ENCODE data around the gene PLLP.

The PLLP gene, protein sequence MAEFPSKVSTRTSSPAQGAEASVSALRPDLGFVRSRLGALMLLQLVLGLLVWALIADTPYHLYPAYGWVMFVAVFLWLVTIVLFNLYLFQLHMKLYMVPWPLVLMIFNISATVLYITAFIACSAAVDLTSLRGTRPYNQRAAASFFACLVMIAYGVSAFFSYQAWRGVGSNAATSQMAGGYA

GRCh38 chr16:57284209-57284951 is at the start of gene PLLP:
Gene PLLP, minus strand, starts transcription at chr16:57284672. Its CDS starts 132 bp downstream, at chr16:57284540.
- DNase-seq (ENCODE audit: low spot score), result peak; percentile 79

DNA sequence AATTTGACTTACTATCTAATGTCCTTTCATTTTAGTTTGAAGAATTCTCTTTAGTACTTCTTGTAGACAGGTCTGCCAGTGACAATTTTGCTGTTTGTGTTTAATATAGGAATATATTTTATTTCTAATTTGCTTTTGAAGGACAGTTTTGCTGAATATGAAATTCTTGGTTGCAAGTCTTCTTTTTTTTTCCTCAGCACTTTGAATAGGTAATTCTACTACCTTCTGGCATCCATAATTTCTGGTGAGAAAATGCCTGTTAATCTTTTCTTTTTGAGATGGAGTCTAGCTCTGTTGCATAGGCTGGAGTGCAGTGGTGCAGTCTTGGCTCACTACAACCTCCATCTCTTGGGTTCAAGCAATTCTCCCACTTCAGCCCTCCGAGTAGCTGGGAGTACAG is 48.9 kb upstream of the PLLP start:
- DNase-seq (ENCODE audit: low spot score), result no peak

DNA sequence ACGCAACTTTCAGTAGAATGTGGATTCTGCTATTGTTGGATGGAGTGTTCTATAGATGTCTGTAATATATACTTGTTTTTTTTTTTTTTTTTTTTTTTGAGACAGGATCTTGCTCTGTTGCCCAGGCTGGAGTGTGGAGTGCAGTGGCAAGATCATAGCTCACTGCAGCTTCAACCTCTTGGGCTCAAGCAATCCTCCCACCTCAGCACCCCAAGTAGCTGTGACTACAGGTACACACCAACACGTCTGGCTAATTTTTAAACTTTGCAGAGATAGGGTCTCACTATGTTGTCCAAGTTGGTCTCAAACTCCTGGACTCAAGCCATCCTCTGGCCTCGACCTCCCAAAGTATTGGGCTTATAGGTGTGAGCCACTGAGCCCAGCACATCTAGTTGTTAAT is 46.9 kb upstream of the PLLP start:
- no peak for DNase-seq (ENCODE audit: low spot score)

GRCh38 chr16:57329718-57330327 is 45.4 kb upstream of the PLLP start:
- DNase-seq (ENCODE audit: low spot score), result no peak

DNA sequence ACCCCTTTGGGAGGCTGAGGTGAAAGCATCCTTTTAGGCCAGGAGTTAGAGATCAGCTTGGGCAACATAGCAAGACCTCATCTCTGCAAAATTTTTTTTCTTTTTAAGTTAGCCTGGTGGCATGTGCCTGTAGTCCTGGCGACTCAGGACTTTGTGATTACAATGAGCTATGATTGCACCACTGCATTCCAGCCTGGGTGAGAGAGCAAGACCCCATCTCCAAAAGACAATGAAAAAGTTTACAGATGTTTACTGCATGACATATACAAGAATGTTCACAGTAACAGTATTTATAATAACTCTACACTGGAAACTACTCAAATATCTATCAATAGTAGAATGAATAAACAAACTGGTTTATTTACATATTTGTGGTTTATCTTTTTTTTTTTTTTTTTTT is 41.0 kb upstream of the PLLP start:
- no peak for DNase-seq (ENCODE audit: low spot score)

DNA sequence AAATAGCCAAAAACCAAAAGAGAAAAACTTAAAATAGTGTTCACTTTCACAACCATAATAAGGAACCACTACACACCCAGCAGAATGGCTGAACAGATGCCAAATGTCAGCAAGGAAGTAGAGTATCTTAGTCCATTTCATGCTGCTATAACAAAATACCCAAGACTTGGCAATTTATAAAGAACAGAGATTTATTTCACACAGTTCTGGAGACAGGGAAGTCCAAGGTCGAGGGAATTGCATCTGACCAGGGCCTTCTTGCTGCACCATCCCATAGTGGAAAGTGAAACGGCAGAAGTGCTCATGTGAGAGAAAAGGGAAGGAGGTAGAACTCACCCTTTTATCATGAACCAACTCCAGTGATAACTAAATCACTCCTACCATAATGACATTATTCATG is 40.3 kb upstream of the PLLP start:
- no peak for DNase-seq (ENCODE audit: low spot score)

- DNase-seq (ENCODE audit: low spot score), result no peak
Observed at GRCh38 chr16:57319646-57320045, 35.2 kb upstream of the PLLP start.

- DNase-seq (ENCODE audit: low spot score), result no peak
Observed at GRCh38 chr16:57318240-57318970, 33.9 kb upstream of the PLLP start.

DNA sequence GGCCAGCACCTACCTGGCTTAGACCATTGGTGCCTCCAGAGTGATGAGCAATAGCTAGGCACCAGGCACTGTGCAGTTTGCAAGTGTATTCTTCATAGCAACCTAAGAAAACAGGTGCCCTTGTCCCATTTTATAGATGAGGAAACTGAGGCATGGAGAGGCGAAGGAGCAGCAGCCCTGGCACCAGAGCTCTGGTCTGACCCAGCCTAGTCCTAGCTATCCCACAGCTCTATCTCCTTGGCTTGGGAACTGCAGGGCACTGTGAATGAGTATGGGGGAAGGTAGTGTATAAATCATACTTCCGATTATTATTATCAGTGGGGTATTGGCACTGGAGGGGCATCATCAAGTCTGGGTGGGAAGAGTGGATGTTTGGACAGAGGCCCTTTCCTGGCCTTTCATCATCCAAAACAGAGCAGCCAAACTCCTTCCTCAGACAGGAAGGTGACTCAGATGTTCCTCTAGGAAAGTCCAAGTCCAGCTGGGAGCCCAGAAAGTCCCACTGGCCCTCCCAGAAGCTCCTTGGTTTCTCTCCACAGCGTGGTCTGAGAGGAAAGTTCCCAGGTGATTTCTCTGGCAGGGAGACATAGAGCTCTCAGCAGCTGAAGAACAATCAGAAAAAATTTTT is 32.0 kb upstream of the PLLP start:
- no peak for DNase-seq (ENCODE audit: low spot score)

DNA sequence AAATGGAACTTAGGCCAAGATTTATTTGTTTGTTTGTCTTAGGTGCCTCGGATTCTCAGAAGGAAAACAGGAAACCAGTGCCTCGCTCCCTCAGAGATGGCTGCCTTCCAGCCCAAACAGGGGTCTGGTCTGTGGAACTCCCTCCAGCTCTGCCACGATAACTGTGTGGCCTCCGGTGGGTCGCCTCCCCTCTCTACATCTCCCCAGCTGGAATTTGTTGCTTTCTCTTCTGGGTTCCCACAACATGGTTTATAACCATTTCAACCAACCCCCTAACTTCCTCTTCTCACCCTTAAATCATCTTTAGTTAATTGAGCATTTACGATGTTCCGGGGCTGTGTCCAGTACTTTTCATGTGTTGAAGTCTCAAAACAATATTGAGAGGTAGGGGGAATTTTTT is 30.9 kb upstream of the PLLP start:
- no peak for DNase-seq (ENCODE audit: low spot score)

DNA sequence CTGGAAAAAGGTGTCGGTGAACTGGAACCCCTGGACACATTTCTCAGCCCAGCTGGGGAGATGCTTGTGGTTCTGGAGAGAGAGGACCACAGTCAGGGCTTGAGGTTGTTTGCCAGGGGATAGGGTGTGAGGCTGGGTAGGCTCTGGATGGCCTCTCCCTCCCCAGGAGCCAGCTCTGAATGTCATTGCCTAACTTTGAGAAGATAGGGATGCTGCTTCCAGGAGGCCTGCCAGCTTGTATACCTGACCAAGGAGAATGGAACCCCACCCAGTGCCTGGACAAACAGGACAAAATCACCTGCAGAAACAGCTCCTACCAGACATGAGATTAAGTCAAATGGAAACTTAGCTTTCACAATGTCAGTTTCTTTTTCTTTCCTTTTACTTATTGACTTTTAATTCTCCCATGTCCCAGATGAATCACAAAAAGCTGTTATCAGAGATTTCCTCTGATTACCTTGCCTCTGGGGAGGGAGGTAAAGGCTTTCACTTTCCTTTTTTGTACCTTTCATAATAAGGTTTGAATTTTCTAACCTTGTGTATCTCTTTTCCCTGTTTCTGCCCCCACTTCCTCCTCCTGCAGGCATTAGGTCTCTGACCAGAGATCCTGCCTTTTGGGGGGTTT is 29.8 kb upstream of the PLLP start:
- DNase-seq (ENCODE audit: low spot score), result no peak

DNA sequence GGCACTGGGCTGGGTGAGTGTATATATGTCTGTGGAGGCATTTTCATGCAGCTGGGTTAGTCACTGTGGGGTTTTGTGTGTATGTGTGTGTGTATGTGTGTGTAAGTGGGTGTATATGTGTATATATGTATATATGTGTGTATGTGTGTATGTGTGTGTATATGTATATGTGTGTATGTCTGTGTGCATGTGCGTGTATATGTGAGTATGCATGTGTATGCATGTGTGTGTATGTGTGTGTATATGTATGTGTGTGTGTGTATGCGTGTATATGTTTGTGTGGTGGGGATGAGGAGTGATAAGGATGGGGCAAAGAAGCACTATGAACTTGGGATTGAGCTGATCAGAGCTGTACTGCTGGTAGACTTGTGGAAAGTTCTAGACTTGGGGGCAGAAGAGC is 29.0 kb upstream of the PLLP start:
- DNase-seq (ENCODE audit: low spot score), result no peak

DNA sequence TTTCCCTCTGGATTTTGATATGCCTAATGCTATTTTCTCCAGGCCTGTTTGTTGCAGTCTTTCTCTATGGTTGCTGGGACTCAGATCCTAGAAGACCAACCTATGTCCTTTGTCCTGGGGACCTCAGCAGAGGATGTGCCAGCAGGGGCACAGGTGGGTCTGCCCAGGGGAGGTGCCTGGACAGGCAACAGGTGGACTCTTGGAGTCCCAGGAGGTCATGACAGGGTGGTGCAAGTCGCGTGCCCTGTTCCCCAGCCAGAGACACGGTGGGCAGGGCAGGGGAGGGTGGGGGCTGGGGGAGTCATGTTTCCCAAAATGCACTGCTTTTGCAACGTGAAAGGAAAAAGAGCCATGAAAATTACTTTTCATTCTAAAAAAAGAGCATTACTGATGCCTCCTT is 26.3 kb upstream of the PLLP start:
- no peak for DNase-seq (ENCODE audit: low spot score)

DNA sequence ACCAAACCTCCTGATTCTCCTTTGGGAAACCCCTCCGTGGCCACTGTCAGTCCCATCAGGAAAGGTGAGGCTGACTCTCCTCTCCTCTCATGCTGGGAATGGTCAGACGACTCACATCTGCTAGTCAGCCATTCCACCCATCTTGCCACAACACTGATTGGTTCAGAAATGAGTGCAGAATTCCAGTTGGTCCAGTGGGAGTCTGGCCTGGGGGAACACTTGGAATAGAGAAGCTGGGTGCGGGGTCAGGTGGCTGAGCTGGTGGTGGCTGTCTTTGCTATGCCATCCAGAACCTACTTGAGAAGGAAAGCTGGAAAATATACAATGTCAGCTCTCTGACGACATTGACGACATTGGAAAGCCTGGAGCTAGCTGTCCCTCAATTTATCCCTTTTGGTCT is 23.6 kb upstream of the PLLP start:
- no peak for DNase-seq (ENCODE audit: low spot score)

GRCh38 chr16:57307365-57307764 is 22.9 kb upstream of the PLLP start:
- no peak for DNase-seq (ENCODE audit: low spot score)

- DNase-seq (ENCODE audit: low spot score), result no peak
Observed at GRCh38 chr16:57306676-57307341, 22.3 kb upstream of the PLLP start.

GRCh38 chr16:57305159-57305811 is 20.8 kb upstream of the PLLP start:
- DNase-seq (ENCODE audit: low spot score), result no peak

DNA sequence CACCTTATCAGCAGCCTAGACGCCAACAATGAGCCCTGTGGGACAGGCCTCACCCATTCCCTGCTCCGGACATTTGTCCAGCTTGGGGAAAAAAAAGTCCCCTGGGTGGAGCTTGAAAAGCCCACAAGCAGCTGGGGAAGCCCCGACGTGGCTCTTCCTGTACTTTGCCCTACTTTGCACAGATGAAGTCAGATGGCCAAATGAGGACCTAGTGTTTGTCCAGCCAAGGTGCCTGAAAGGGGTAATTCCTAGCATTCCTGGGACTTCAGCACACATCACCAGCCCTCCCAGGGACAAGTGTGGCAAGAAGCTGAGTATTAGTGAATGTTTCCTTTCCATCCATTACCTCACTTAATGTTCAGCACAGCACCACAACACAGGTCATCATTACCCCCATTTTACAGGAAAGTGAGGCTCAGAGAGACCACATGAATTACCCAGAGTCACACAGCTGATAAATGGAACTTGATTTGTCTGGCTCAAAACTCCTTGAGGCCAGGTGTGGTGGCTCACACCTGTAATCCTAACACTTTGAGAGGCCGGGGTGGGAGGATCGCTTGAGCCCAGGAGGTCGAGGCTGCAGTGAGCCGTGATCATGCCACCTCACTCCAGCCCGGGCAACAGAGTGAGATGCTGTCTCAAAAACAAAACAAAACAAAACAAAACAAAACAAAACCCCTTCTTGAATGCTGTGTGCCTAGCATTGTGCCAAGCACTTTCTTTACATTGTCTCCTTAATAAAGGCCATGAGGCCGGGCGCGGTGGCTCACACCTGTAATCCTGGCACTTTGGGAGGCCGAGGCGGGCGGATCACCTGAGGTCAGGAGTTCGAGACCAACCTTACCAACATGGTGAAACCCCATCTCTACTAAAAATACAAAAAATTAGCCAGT is 19.9 kb upstream of the PLLP start:
- DNase-seq (ENCODE audit: low spot score), result peak; percentile 63

DNA sequence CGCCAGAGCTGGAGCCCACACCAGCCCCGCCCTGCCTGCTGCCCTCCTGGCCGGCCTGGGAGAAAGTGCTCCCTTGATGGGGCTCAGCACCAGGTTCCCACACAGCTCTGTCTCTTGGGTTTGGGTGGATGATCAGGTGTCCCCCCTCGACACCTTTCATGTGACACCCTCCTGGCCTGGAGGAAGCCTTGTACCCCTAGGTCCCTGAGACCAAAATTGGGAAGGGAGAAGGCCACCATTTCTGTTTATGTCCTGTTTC is 19.4 kb upstream of the PLLP start:
- no peak for DNase-seq (ENCODE audit: low spot score)
